Caco-2 (cell line): ENCODE measurements around the gene GLI2. TPM values are rescaled to one million over a fixed set of nuclear protein-coding genes. Genes with fewer than 3 reads are reported as not detected.

Source experiments
- BruUV-seq: library from RNA; stranded (reverse); fragments of 400-500 nt; replicated peaks from 2 replicates; lab custom pipeline; 2021; lab: Mats Ljungman, UMichigan
- CTCF ChIA-PET: fragments of 300-600 bp; sonication (Branson Sonifier 250); formaldehyde crosslinking; loops from one replicate; lab custom pipeline; 2022; ENCODE audit warnings: antibody characterized with exemption; lab: Charles Lee
- POLR2A ChIA-PET: fragments of 300-600 bp; sonication (Branson Sonifier 250); formaldehyde crosslinking; loops from one replicate; lab custom pipeline; 2022; ENCODE audit warnings: antibody characterized with exemption; lab: Charles Lee
- DNase-seq, 2 experiments: peaks; one replicate each; pipeline versions ENCODE4 v3.0.0 to v3.0.0-alpha.2; 2020 to 2022
- H3K27me3 ChIP-seq: replicated peaks from 2 replicates; pipeline ENCODE4 v1.6.0; 2011; ENCODE audit warnings: low read length; ENCODE audit not compliant: control insufficient read depth, insufficient read depth
- H3K36me3 ChIP-seq: 2 replicates; pipeline ENCODE4 v1.5.1; 2011; ENCODE audit warnings: low read length; ENCODE audit not compliant: control insufficient read depth, insufficient read depth
- H3K4me1 ChIP-seq: fragments of 250-450 bp; sonication (Bioruptor Pico); 2 replicates; pipeline ENCODE4 v1.5.1; 2020; ENCODE audit warnings: mild to moderate bottlenecking
- H3K4me3 ChIP-seq: 2 replicates; pipeline ENCODE4 v1.5.1; 2011; ENCODE audit warnings: low read depth, mild to moderate bottlenecking, control low read depth, low read length
- H3K9me3 ChIP-seq: fragments of 250-450 bp; sonication (Bioruptor Pico); 2 replicates; pipeline ENCODE4 v1.5.1; 2020; ENCODE audit warnings: mild to moderate bottlenecking, moderate library complexity
- H3K27ac Mint-ChIP-seq: one replicate; pipeline ENCODE4 v1.8.0; 2022; ENCODE audit warnings: mixed read lengths; ENCODE audit not compliant: unreplicated experiment
- H3K27me3 Mint-ChIP-seq: one replicate; pipeline ENCODE4 v1.8.0; 2022; ENCODE audit warnings: mixed read lengths; ENCODE audit not compliant: insufficient read depth, unreplicated experiment
- H3K36me3 Mint-ChIP-seq: one replicate; pipeline ENCODE4 v1.8.0; 2022; ENCODE audit warnings: mild to moderate bottlenecking, mixed read lengths; ENCODE audit not compliant: insufficient read depth, unreplicated experiment
- H3K4me1 Mint-ChIP-seq: one replicate; pipeline ENCODE4 v1.8.0; 2022; ENCODE audit warnings: low read depth, mixed read lengths; ENCODE audit not compliant: unreplicated experiment
- H3K4me3 Mint-ChIP-seq: one replicate; pipeline ENCODE4 v1.8.0; 2022; ENCODE audit warnings: mild to moderate bottlenecking, moderate library complexity, mixed read lengths; ENCODE audit not compliant: unreplicated experiment
- H3K9me3 Mint-ChIP-seq: one replicate; pipeline ENCODE4 v1.8.0; 2022; ENCODE audit warnings: mixed read lengths; ENCODE audit not compliant: unreplicated experiment
- CTCF ChIP-seq, 2 experiments: fragments of 200-600 bp in 1 of 2; IDR thresholded peaks; 1 replicate in 1 of 2; 2 replicates in 1 of 2; pipeline versions ENCODE4 v1.5.1 to v1.8.0; 2011 to 2022; ENCODE audit warnings: antibody characterized with exemption in 1 of 2, control low read depth in 1 of 2, inconsistent platforms in 1 of 2, low read depth in 1 of 2, low read length in 1 of 2, mild to moderate bottlenecking in 1 of 2, moderate library complexity in 1 of 2; ENCODE audit not compliant: insufficient read depth in 1 of 2, severe bottlenecking in 1 of 2, unreplicated experiment in 1 of 2
- intact Hi-C: fragments of 100-400 bp; cut with micrococcal nuclease; formaldehyde crosslinking; loops from one replicate; pipeline ENCODE4 v1.10.0; 2022; ENCODE audit not compliant: unreplicated experiment
- total RNA-seq: library from RNA; stranded (reverse); gene quantifications from 2 replicates; pipeline ENCODE4 v1.2.3, GENCODE V29; 2022

Gene GLI2
- total RNA-seq, 1 experiment from 2014 or later = 0.70 TPM

DNA sequence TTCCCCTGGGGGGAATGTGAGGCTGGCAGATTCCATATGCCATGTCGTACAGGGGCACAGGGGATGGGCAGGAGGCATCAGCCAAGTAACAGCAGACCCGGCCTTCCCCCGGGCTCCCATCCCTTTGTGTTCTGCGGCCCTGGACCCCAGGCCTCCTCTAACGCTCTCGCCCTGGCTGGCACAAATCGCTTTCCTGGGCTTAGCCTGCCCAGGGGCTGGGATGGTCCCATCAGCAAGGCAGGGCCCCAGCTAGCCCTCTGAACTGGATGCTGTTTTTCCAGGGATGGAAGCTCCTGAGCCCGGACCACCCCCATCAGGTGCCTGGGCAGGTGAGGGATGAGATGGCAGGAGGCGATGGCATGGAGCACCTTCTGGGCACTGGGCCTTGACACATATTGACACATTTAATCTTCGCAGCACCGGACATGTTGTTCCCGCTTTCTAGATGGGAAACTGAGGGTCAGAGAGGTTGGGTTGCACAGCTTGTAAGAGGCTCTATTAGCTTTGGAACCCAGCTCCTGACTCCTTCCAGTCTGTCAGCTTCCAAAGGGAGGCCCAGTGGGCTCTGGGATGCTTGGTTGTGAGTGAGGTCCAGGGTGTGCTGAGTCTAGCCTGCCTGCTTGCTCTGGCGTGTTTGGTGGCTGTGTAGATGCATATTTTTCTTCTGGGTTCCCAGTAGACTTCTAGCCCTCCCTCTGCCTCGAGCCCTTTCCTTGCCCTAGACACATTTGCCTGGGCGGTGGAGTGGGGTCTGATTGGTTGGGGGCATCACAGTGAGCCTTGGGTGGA is 40.3 kb downstream of the GLI2 start:
- no peak for TF ChIP-seq CTCF (IDR thresholded peaks at IDR 0.05; ENCODE audit: insufficient read depth in 1 of 2, low read depth in 1 of 2, low read length in 1 of 2, severe bottlenecking in 1 of 2, unreplicated experiment in 1 of 2)
- intact Hi-C loops = no loop called here
- BruUV-seq = no TSS peak
- Mint-ChIP-seq H3K36me3 (no peaks in the 10 kb centered on the region), H3K9me3 (no peaks in the 10 kb centered on the region), H3K27ac (no peak overlapping the region), H3K4me3 (no peak overlapping the region), H3K27me3 (no peaks in the 10 kb centered on the region), H3K4me1 (peaks cover 9% of the 10 kb centered on the region)
- no peaks in the 10 kb centered on the region; the same call in 1 of the 2 replicates for H3K4me1 ChIP-seq
- H3K4me3 ChIP-seq = no peak overlapping the region
- CTCF ChIA-PET = no interaction called here
- no peak for DNase-seq
- POLR2A ChIA-PET = no interaction called here
- no peaks in the 10 kb centered on the region for H3K9me3 ChIP-seq
- H3K27me3 ChIP-seq = no peaks in the 10 kb centered on the region
- H3K36me3 ChIP-seq = no peaks in the 10 kb centered on the region

GRCh38 chr2:120776649-120777048 is 41.0 kb downstream of the GLI2 start:
- BruUV-seq = no TSS peak
- Mint-ChIP-seq H3K9me3 (no peaks in the 10 kb centered on the region), H3K4me3 (no peak overlapping the region), H3K27ac (no peak overlapping the region), H3K27me3 (no peaks in the 10 kb centered on the region), H3K36me3 (no peaks in the 10 kb centered on the region), H3K4me1 (peaks cover 9% of the 10 kb centered on the region)
- Histone ChIP-seq H3K36me3 (no peaks in the 10 kb centered on the region), H3K4me1 (no peaks in the 10 kb centered on the region; the same call in 1 of the 2 replicates), H3K4me3 (no peak overlapping the region), H3K27me3 (no peaks in the 10 kb centered on the region), H3K9me3 (no peaks in the 10 kb centered on the region)
- ChIA-PET POLR2A (no interaction called here), CTCF (no interaction called here)
- no peak for DNase-seq
- intact Hi-C loops = no loop called here
- no peak for TF ChIP-seq CTCF (IDR thresholded peaks at IDR 0.05; ENCODE audit: insufficient read depth in 1 of 2, low read depth in 1 of 2, low read length in 1 of 2, severe bottlenecking in 1 of 2, unreplicated experiment in 1 of 2)

GRCh38 chr2:120777170-120777751 is 41.6 kb downstream of the GLI2 start:
- H3K27ac Mint-ChIP-seq = no peak overlapping the region
- ChIA-PET CTCF (interaction anchor here (0.7 kb wide), 1 partner anchor 41 kb away, joined by 4 read pairs; the partner anchor contains the start of gene GLI2), POLR2A (no interaction called here)
- BruUV-seq = no TSS peak
- Histone ChIP-seq H3K9me3 (no peaks in the 10 kb centered on the region), H3K4me1 (no peaks in the 10 kb centered on the region; the same call in 1 of the 2 replicates), H3K36me3 (no peaks in the 10 kb centered on the region), H3K27me3 (no peaks in the 10 kb centered on the region), H3K4me3 (no peak overlapping the region)
- no peak overlapping the region for H3K4me3 Mint-ChIP-seq
- no peak for TF ChIP-seq CTCF (IDR thresholded peaks at IDR 0.05; ENCODE audit: insufficient read depth in 1 of 2, low read depth in 1 of 2, low read length in 1 of 2, severe bottlenecking in 1 of 2, unreplicated experiment in 1 of 2)
- H3K27me3 Mint-ChIP-seq = no peaks in the 10 kb centered on the region
- no peaks in the 10 kb centered on the region for H3K36me3 Mint-ChIP-seq
- intact Hi-C loops = no loop called here
- no peaks in the 10 kb centered on the region for H3K9me3 Mint-ChIP-seq
- DNase-seq = no peak
- peaks cover 9% of the 10 kb centered on the region for H3K4me1 Mint-ChIP-seq
